ENCODE data around the gene DCAF17.

DNA sequence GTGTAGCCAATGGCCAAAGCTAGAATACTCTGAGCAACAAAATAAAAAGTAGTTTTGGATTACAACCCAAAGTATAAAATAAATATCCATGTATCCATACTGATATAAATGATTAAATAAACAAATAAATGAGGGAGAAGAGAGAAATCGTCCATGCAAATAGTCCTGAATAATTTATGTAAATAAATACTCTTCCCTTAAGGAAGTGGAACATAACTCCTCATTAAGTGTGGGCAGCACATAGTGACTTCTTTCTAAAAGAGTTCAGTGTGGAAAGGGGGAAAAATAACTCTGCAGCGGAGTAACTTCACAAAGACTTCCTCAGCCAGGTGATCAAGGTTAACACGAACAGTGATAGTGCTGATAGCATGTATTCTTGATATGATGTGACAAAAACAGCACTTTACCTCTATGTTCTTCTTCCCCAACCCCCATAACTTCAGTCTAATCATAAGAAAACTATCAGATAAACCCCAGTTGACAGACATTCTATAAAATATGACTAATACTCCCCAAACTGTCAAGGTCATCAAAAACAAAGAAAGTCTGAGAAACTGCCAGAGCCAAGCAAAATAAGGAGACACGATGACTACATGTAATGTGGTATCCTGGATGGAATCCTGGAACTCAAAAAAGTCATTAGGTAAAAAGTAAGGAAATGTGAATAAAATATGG is 31.0 kb upstream of the DCAF17 start:
- TF ChIP-seq, protein P1, sequence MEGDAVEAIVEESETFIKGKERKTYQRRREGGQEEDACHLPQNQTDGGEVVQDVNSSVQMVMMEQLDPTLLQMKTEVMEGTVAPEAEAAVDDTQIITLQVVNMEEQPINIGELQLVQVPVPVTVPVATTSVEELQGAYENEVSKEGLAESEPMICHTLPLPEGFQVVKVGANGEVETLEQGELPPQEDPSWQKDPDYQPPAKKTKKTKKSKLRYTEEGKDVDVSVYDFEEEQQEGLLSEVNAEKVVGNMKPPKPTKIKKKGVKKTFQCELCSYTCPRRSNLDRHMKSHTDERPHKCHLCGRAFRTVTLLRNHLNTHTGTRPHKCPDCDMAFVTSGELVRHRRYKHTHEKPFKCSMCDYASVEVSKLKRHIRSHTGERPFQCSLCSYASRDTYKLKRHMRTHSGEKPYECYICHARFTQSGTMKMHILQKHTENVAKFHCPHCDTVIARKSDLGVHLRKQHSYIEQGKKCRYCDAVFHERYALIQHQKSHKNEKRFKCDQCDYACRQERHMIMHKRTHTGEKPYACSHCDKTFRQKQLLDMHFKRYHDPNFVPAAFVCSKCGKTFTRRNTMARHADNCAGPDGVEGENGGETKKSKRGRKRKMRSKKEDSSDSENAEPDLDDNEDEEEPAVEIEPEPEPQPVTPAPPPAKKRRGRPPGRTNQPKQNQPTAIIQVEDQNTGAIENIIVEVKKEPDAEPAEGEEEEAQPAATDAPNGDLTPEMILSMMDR (IDR thresholded peaks at IDR 0.05) = no peak
- no peak for TF ChIP-seq EP300 (IDR thresholded peaks at IDR 0.05)
- no peak for TF ChIP-seq POLR2A (IDR thresholded peaks at IDR 0.05)

All from ovary (tissue), 3 donors.